GM19023 (cell line): ENCODE measurements around the gene PRICKLE2.

Source experiments
- ATAC-seq: cut with Tn5 transposase; IDR thresholded peaks from one replicate; pipeline ENCODE4 v1.9.1; 2021; ENCODE audit warnings: mild to moderate bottlenecking, moderate library complexity; ENCODE audit not compliant: unreplicated experiment

PRICKLE2 gene

GRCh38 chr3:64080616-64081234, 144.5 kb downstream of the PRICKLE2 start:
- ATAC-seq = no peak

- ATAC-seq = no peak
Observed at GRCh38 chr3:64079369-64080150, 145.7 kb downstream of the PRICKLE2 start.

GRCh38 chr3:64078966-64079365, 146.3 kb downstream of the PRICKLE2 start:
- no peak for ATAC-seq

GRCh38 chr3:64074895-64075679, 150.2 kb downstream of the PRICKLE2 start:
- ATAC-seq = no peak

GRCh38 chr3:64074060-64074459, 151.2 kb downstream of the PRICKLE2 start:
- ATAC-seq = no peak

GRCh38 chr3:64073158-64073761, 152.0 kb downstream of the PRICKLE2 start:
- no peak for ATAC-seq

- no peak for ATAC-seq
Observed at GRCh38 chr3:64072126-64072525, 153.1 kb downstream of the PRICKLE2 start.

GRCh38 chr3:64070704-64071103, 154.6 kb downstream of the PRICKLE2 start:
- ATAC-seq = no peak

GRCh38 chr3:64067506-64068346, 157.5 kb downstream of the PRICKLE2 start:
- no peak for ATAC-seq

- ATAC-seq = no peak
Observed at GRCh38 chr3:64064804-64065203, 160.5 kb downstream of the PRICKLE2 start.

GRCh38 chr3:64063983-64064438, 161.3 kb downstream of the PRICKLE2 start:
- ATAC-seq = no peak

GRCh38 chr3:64063207-64063982, 161.9 kb downstream of the PRICKLE2 start:
- ATAC-seq = no peak

- ATAC-seq = no peak
Observed at GRCh38 chr3:64061628-64062027, 163.6 kb downstream of the PRICKLE2 start.

GRCh38 chr3:64059484-64060175, 165.6 kb downstream of the PRICKLE2 start:
- no peak for ATAC-seq

GRCh38 chr3:64058566-64058965, 166.7 kb downstream of the PRICKLE2 start:
- ATAC-seq = no peak

GRCh38 chr3:64057231-64057630, 168.0 kb downstream of the PRICKLE2 start:
- ATAC-seq = no peak

- no peak for ATAC-seq
Observed at GRCh38 chr3:64056606-64057180, 168.6 kb downstream of the PRICKLE2 start.

GRCh38 chr3:64055076-64055475, 170.2 kb downstream of the PRICKLE2 start:
- ATAC-seq = no peak

GRCh38 chr3:64054488-64054887, 170.8 kb downstream of the PRICKLE2 start:
- ATAC-seq = no peak
